Right lobe of liver (tissue), 6 donors: ENCODE measurements around the gene LRTM2. TPM values are rescaled to one million over a fixed set of nuclear protein-coding genes. Genes with fewer than 3 reads are reported as not detected.

Experiments
- ATAC-seq, 4 donors: fragments of 200-7000 bp; cut with Tn5 transposase; one replicate each; pipeline ENCODE4 v1.9.1; 2020; ENCODE audit warnings: mild to moderate bottlenecking in 4 of 4, moderate library complexity in 4 of 4
- DNase-seq, 3 donors: peaks; one replicate each; pipeline ENCODE4 v3.0.0-alpha.2; 2020
- H3K27ac ChIP-seq, 3 donors: fragments of 200-600 bp; one replicate each; pipeline ENCODE4 v1.8.0; 2022
- H3K27me3 ChIP-seq, 2 donors: fragments of 200-600 bp; one replicate each; pipeline ENCODE4 v1.8.0; 2022
- H3K36me3 ChIP-seq, 4 donors: fragments of 200-600 bp; sonication (generic) in 1 of 4; one replicate each; pipeline versions ENCODE4 v1.5.1 to v1.8.0; 2017 to 2022; ENCODE audit warnings: control low read depth in 1 of 4
- H3K4me1 ChIP-seq, 4 donors: fragments of 200-600 bp; sonication (generic) in 1 of 4; one replicate each; pipeline versions ENCODE4 v1.5.1 to v1.8.0; 2017 to 2022; ENCODE audit warnings: control low read depth in 1 of 4
- H3K4me3 ChIP-seq, 3 donors: fragments of 200-600 bp; one replicate each; pipeline ENCODE4 v1.8.0; 2022
- H3K9me3 ChIP-seq, 4 donors: fragments of 200-600 bp; sonication (generic) in 1 of 4; one replicate each; pipeline versions ENCODE4 v1.5.1 to v1.8.0; 2017 to 2022; ENCODE audit warnings: control low read depth in 1 of 4
- CTCF ChIP-seq, 4 donors: fragments of 200-600 bp in 3 of 4; fragments of 450-650 bp in 1 of 4; IDR thresholded peaks; one replicate each; pipeline versions ENCODE4 v1.5.1 to v1.8.0; 2016 to 2022; ENCODE audit warnings: antibody characterized with exemption in 4 of 4, mild to moderate bottlenecking in 2 of 4
- POLR2A ChIP-seq: fragments of 450-650 bp; IDR thresholded peaks from one replicate; pipeline ENCODE4 v1.6.1; 2017; ENCODE audit warnings: antibody characterized with exemption, mild to moderate bottlenecking
- WGBS: methylation state at CpG from one replicate; pipeline ENCODE4 v1.1.6; 2018; ENCODE audit warnings: low coverage, low lambda C conversion rate; ENCODE audit not compliant: insufficient coverage; ENCODE audit errors: missing lambda C conversion rate; 5-methylcytosine and 5-hydroxymethylcytosine counted together
- intact Hi-C, 2 donors: fragments of 100-400 bp; cut with DNase I; formaldehyde crosslinking; loops; one replicate each; pipeline versions ENCODE4 v1.11.2 to v1.14.1; 2022
- total RNA-seq, 6 experiments: library from RNA; depleted of rRNA in 2 of 6; stranded (reverse); fragments of >200 nt in 2 of 6; fragmentation: NEBNext Ultra II Directional in 3 of 6; extraction: Animal tissue kit (Norgen Biotek cat#: 25700) in 3 of 6; gene quantifications; one replicate each; pipeline versions ENCODE4 v1.1.0 to v1.2.4, GENCODE V29; 2016 to 2023
- donor health status: DM: no; HTN: yes; CAD: no.
- donor health status: DM: no; HTN: no; CAD: no.
- donor health status: DM: no; HTN: no; CAD: no.
- donor health status: DM: no; HTN: yes; CAD: no.
- donor health status: DM: no; HTN: yes; CAD: no.

The LRTM2 gene
- total RNA-seq, 6 experiments from 2014 or later = not detected

DNA sequence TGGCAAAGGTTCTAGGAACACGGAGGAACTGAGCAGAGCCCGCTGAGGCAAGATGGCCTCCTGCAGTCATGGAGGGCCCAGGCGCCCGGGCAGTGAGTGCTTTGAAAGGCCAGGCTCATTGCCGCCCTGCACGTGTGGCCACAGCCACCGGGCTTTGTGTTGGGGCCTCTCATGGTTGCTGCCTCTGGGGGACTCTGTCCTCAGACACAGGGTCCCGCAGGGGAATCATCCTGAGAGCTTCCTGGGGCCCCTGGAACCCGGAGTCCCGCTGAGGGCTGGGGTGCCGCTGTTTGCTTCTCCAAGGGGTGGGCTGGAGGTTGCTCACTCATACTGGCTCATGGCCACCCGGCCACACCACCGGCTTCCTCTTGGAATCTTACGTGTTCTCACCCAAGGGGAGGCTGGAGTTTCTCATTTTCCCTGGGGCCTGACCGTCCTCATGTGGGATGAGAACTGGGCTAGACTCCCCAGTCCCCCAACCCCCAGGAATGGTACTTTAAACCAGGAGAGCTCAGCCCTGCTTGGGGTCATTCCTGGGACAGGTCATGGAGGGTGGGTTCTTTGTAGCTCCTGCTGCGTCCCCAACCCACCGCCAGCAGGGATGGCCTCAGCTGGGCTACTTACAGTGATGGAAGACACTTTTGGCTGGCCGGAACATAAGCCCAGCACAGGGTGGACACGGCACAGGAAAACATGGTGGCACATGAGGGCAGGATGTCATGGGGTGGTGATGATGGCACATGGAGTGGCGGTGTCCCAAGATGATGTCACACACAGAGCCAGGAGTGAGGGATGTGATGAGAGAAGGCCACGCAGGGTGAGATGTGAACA is 21.1 kb upstream of the LRTM2 start:
- 100% methylated on average over 1 of the region's 21 CpGs for WGBS
- ATAC-seq = no peak
- peaks cover 0 to 11% (median 0%) of the 10 kb centered on the region in 4 donors for H3K4me1 ChIP-seq
- TF ChIP-seq CTCF (IDR thresholded peaks at IDR 0.05) = no peak
- TF ChIP-seq POLR2A = no peak
- H3K27me3 ChIP-seq = no peaks in the 10 kb centered on the region
- H3K9me3 ChIP-seq = no peaks in the 10 kb centered on the region
- no peak overlapping the region for H3K4me3 ChIP-seq
- intact Hi-C loops = loop anchor here in 1 of 2 donors (5.0 to 10.0 kb wide), 3 partner anchors 138 to 483 kb away; no protein-coding TSS in a partner anchor
- H3K36me3 ChIP-seq = no peaks in the 10 kb centered on the region
- DNase-seq = peak in 2 of 3 donors; percentile 46 to 51
- H3K27ac ChIP-seq = no peak overlapping the region

DNA sequence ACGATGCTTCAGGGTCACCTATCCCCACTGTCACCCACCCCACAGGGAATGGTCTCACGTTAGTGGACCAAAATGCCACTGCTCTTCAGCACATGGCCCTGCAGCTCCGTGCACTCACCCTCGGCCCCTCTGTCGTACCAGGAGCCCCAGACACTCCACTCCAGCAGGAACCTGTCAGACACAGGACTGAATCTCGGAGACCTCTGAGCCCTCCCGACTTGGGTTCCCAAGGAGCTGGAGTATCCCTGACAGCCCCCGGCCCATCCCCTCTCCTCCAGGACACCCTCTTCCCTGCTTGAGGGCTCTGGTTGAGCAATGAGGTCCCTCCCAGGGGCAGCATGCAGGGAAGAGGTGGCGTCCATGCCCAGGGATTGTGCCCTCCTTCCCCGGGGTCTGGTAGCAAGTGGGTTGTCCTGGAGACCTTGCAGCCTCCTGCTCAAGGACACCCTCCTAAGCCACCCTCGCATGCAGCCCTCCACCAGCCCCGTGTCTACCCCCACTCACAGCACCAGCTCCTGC is 20.4 kb upstream of the LRTM2 start:
- Histone ChIP-seq H3K4me1 (peaks cover 0 to 11% (median 0%) of the 10 kb centered on the region in 4 donors), H3K36me3 (no peaks in the 10 kb centered on the region), H3K9me3 (no peaks in the 10 kb centered on the region), H3K27me3 (no peaks in the 10 kb centered on the region), H3K27ac (no peak overlapping the region), H3K4me3 (no peak overlapping the region)
- intact Hi-C loops = loop anchor here (5.0 to 10.0 kb wide), 3 partner anchors 137 to 482 kb away; no protein-coding TSS in a partner anchor
- TF ChIP-seq CTCF (IDR thresholded peaks at IDR 0.05) (no peak), POLR2A (no peak)
- no CpG with 5 or more reads among the region's 12 CpGs for WGBS
- ATAC-seq (no peak), DNase-seq (peak in 2 of 3 donors; percentile 43 to 50)

GRCh38 chr12:1800401-1801302 is 19.7 kb upstream of the LRTM2 start:
- ATAC-seq (peak in 1 of 4 donors; percentile 13), DNase-seq (peak in 2 of 3 donors; percentile 32 to 63)
- H3K4me3 ChIP-seq = no peak overlapping the region
- TF ChIP-seq CTCF (IDR thresholded peaks at IDR 0.05) = peak in 2 of 4 donors; percentile 40 to 42
- TF ChIP-seq POLR2A = no peak
- H3K36me3 ChIP-seq = no peaks in the 10 kb centered on the region
- no peaks in the 10 kb centered on the region for H3K9me3 ChIP-seq
- intact Hi-C loops = loop anchor here in 1 of 2 donors (10.0 kb wide), 1 partner anchor 234 kb away; no protein-coding TSS in a partner anchor
- 61% methylated on average over 10 of the region's 14 CpGs for WGBS
- H3K27ac ChIP-seq = no peak overlapping the region
- H3K4me1 ChIP-seq = peaks cover 0 to 5% (median 0%) of the 10 kb centered on the region in 4 donors
- H3K27me3 ChIP-seq = no peaks in the 10 kb centered on the region

GRCh38 chr12:1801303-1801975 is 18.9 kb upstream of the LRTM2 start:
- WGBS = 55% methylated on average over 7 of the region's 16 CpGs
- H3K27me3 ChIP-seq = no peaks in the 10 kb centered on the region
- intact Hi-C loops = loop anchor here in 1 of 2 donors (10.0 kb wide), 1 partner anchor 233 kb away; no protein-coding TSS in a partner anchor
- H3K4me1 ChIP-seq = peaks cover 0 to 3% (median 0%) of the 10 kb centered on the region in 4 donors
- no peaks in the 10 kb centered on the region for H3K9me3 ChIP-seq
- TF ChIP-seq POLR2A (no peak), CTCF (IDR thresholded peaks at IDR 0.05) (no peak)
- no peaks in the 10 kb centered on the region for H3K36me3 ChIP-seq
- H3K4me3 ChIP-seq = no peak overlapping the region
- ATAC-seq (no peak), DNase-seq (peak in 1 of 3 donors; percentile 43)
- no peak overlapping the region for H3K27ac ChIP-seq
